ENCODE data around the gene HDGF. TPM values are rescaled to one million over a fixed set of nuclear protein-coding genes. Genes with fewer than 3 reads are reported as not detected.

The HDGF gene
- total RNA-seq, 6 donors from 2014 or later: 129 to 231 (median 182) TPM

DNA sequence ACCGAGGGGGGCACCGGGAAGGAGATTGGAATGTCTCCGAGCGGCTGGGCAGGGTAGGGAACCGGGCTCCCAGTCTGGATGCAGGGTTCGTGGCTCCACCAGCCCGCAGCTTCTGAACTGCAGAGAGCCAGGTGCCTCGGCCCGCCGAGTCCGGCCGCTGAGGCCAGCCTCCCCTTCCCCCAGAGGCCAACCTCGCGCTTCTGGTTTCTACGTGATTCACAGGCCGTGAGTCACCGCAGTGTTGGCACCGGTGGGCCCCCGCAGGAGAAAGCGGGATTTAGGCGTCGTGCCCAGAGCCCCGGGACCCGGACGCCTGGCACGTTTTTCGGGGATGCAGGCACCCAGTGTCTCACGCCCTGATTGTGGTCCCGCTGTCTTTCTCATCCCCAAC lies 46.5 kb downstream of the HDGF start:
- H3K9me3 ChIP-seq: no peaks in the 10 kb centered on the region
- WGBS, 2 donors: 4 to 10% methylated on average over 5 to 25 of the region's 29 CpGs
- no peak for TF ChIP-seq POLR2AphosphoS5 (IDR thresholded peaks at IDR 0.05)
- no peak for TF ChIP-seq CTCF (IDR thresholded peaks at IDR 0.05)
- no peak for TF ChIP-seq EP300 (IDR thresholded peaks at IDR 0.05)
- TF ChIP-seq POLR2A (IDR thresholded peaks at IDR 0.05): no peak
- peak in 1 of 2 donors; percentile 41 for ATAC-seq (ENCODE audit: low FRiP score in 2 of 2)
- H3K27me3 ChIP-seq: peaks cover 0 to 29% (median 11%) of the 10 kb centered on the region in 4 donors
- peak overlapping the region in 3 of 4 donors; percentile 32 to 45 (median 43) for H3K4me3 ChIP-seq
- no peaks in the 10 kb centered on the region for H3K36me3 ChIP-seq
- H3K4me1 ChIP-seq: peaks cover 27 to 30% (median 29%) of the 10 kb centered on the region in 4 donors
- H3K27ac ChIP-seq: no peak overlapping the region
- peak; percentile 43 to 87 for DNase-seq

DNA sequence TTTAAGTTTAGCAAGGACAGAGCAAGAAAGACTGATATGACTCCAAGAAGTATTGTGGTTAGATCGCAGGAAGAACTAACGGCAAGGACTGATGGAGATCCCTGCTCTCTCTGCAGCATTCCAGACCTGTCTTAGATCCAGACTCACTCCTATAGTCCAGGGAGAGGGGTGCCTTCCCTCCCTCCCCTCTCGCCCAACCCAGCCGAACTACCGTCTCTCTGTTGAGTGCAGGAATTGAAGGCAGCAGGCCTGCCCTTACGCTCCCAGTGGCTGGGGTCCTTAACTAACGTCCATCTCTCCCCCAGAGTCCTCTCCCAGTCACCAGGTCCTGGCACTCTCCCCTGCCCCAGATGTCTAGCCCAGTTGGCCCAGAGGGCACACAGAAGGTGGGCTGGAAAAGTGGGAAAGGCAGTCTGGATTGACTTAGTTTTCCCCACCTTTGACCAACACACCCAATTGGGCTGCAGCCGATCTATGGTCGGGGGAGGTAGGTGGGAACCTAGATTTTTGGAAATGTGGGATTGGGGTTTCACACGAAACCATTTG lies 47.2 kb downstream of the HDGF start:
- Histone ChIP-seq H3K27ac (no peak overlapping the region), H3K4me1 (peaks cover 26 to 30% (median 28%) of the 10 kb centered on the region in 4 donors), H3K4me3 (no peak overlapping the region), H3K27me3 (peaks cover 0 to 29% (median 11%) of the 10 kb centered on the region in 4 donors), H3K9me3 (no peaks in the 10 kb centered on the region), H3K36me3 (no peaks in the 10 kb centered on the region)
- WGBS, 2 donors: 51 to 58% methylated on average over 10 of the region's 10 CpGs
- DNase-seq (no peak), ATAC-seq (ENCODE audit: low FRiP score in 2 of 2) (no peak)
- TF ChIP-seq EP300 (IDR thresholded peaks at IDR 0.05) (no peak), CTCF (IDR thresholded peaks at IDR 0.05) (no peak), POLR2AphosphoS5 (IDR thresholded peaks at IDR 0.05) (no peak), POLR2A (IDR thresholded peaks at IDR 0.05) (no peak)

DNA sequence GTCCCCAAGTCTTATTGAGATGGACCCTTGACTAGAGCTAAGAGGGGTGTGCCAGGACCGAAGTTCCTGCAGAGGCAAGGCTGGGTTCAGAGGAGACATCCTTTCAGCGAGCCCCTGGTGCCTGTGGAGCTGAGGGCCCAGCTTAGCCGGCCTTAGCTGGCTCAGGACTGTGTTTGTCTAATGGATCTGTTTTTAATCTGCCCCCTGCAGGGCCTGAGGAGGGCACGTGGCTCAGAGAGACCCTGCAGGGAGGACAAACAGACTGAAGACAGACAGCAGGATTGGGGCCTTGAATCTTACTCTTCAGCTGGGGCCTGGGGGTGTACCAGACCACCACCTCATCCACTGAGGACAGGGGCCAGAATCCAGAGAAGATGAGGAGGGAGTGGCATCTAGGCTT lies 47.7 kb downstream of the HDGF start:
- H3K4me3 ChIP-seq: no peak overlapping the region
- ATAC-seq (ENCODE audit: low FRiP score in 2 of 2) (no peak), DNase-seq (no peak)
- WGBS, 2 donors: 36 to 43% methylated on average over 1 to 4 of the region's 4 CpGs
- H3K27me3 ChIP-seq: peaks cover 0 to 29% (median 11%) of the 10 kb centered on the region in 4 donors
- no peaks in the 10 kb centered on the region for H3K36me3 ChIP-seq
- TF ChIP-seq POLR2AphosphoS5 (IDR thresholded peaks at IDR 0.05): no peak
- TF ChIP-seq CTCF (IDR thresholded peaks at IDR 0.05): no peak
- no peak for TF ChIP-seq EP300 (IDR thresholded peaks at IDR 0.05)
- no peak for TF ChIP-seq POLR2A (IDR thresholded peaks at IDR 0.05)
- H3K4me1 ChIP-seq: peaks cover 26 to 30% (median 28%) of the 10 kb centered on the region in 4 donors
- no peaks in the 10 kb centered on the region for H3K9me3 ChIP-seq
- no peak overlapping the region for H3K27ac ChIP-seq

DNA sequence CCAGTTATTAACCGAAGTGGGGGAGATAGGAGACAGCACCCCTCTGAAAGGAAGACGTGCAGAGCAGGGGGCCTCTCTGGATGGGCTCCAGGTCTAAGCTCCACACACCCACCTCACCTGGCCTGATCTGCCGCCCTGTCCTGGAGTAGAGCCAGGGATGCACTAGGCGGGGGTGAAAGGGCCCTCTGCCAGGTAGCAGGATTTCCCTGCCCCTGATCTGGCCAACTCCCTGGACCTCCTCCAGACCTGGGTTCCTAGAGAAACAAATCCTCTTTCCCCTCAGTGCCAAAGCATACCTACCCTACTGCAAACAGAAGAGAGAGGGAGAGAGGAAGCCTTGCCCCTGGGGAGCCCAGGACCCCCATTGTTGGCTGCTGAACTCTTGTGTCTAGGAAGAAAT lies 48.1 kb downstream of the HDGF start:
- no peaks in the 10 kb centered on the region for H3K9me3 ChIP-seq
- DNase-seq (no peak), ATAC-seq (ENCODE audit: low FRiP score in 2 of 2) (no peak)
- 79 to 85% methylated on average over 4 of the region's 4 CpGs for WGBS, 2 donors
- H3K36me3 ChIP-seq: no peaks in the 10 kb centered on the region
- H3K27ac ChIP-seq: no peak overlapping the region
- H3K27me3 ChIP-seq: peaks cover 0 to 29% (median 11%) of the 10 kb centered on the region in 4 donors
- no peak overlapping the region for H3K4me3 ChIP-seq
- TF ChIP-seq POLR2AphosphoS5 (IDR thresholded peaks at IDR 0.05) (no peak), EP300 (IDR thresholded peaks at IDR 0.05) (no peak), POLR2A (IDR thresholded peaks at IDR 0.05) (no peak), CTCF (IDR thresholded peaks at IDR 0.05) (no peak)
- H3K4me1 ChIP-seq: peaks cover 26 to 30% (median 28%) of the 10 kb centered on the region in 4 donors

Measured in upper lobe of left lung (tissue), 6 donors.